GM19463 (cell line): Measurements from ENCODE around the gene AFMID.
"Not testable (repeated sequence)": the region's sequence is repeated elsewhere in the genome, so short reads cannot be mapped to it uniquely, and the experiment has no call there.

ENCODE experiments used
- ATAC-seq: cut with Tn5 transposase; IDR thresholded peaks from one replicate; pipeline ENCODE4 v1.9.1; 2021; ENCODE audit warnings: mild to moderate bottlenecking, moderate library complexity; ENCODE audit not compliant: unreplicated experiment

Gene AFMID, protein sequence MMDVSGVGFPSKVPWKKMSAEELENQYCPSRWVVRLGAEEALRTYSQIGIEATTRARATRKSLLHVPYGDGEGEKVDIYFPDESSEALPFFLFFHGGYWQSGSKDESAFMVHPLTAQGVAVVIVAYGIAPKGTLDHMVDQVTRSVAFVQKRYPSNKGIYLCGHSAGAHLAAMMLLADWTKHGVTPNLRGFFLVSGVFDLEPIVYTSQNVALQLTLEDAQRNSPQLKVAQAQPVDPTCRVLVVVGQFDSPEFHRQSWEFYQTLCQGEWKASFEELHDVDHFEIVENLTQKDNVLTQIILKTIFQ

DNA sequence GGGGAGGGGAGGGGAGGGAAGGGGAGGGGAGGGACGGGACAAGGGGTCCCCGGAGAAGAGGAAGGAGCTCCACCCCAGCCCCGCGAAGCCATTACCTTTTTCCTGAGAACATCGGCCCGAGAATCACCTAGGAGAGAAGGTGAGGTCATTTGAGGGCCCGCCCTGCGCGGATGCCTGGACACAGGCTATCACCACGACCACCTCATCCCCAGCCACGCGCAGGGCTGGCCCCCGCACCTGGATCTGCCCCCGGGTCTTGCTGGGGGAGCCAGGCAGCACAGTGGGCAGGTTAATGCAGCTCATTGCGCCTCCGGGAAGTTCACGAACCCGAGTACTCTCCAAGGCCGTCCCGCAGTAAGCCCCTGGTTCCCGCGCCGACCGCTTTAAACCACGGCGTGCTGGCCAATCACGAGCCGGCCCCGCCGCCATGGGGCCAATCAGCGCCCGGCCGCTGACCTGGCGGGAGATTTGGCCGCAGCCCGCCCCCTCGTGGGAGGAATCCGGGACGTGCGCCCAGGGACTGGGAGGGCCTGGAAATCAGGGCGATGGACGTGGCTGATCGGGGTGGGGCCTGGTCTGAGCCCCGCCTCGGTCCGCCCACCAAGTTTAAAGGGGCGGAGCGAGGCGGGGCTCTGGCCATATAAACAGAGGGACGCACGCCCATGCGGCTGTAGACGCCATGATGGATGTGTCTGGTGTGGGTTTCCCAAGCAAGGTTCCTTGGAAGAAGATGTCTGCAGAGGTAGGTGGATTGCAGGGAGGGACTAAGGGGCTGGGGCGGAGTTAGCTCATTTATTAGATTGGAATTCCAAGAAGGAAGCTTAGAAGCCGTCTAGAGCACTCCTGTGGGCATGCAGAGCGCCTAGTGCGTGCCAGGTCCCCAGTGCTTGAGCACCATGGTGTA lies at the start of gene AFMID, which contains the start of gene TK1:
AFMID (plus strand) TSS at position 671 of the 904 bp plus-strand sequence; CDS start at position 680, 9 bp downstream.
TK1 (minus strand) TSS at position 361 of the 904 bp plus-strand sequence; CDS start at position 303, 58 bp downstream.
- peak; percentile 94 for ATAC-seq

DNA sequence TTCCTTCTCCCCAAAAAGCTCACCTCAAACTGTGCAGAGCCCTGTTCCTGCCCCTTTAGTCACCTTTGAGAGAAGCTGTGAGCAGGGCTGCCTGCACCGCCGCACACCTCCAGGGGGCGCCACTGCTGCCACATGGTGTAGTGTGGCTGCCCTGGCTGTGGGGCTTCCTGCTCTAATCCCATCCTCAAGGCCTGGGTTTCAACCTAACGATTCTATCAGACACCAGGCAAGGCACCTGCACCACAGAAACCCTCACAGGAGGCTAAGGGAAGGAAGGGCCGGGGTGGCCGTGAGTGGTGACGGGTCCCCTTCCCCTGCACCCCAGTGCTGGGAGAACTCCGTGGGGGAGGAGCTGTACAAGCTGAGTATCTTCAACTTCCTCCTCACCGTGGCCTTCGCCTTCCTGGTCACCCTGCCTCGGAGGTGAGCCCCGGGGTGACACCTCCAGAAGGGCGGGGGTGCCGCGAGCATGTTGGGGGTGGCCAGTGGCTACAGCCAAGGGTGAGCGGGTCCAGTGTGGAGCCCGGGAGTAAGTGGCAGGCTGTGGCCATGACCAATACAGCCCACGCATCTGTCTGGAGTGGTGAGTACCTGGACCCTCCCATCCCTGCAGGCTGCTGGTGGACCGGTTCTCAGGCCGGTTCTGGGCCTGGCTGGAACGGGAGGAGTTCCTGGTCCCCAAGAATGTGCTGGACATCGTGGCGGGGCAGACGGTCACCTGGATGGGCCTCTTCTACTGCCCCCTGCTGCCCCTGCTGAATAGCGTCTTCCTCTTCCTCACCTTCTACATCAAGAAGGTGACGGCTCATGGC lies 49.6 kb upstream of the AFMID start:
- no peak for ATAC-seq

DNA sequence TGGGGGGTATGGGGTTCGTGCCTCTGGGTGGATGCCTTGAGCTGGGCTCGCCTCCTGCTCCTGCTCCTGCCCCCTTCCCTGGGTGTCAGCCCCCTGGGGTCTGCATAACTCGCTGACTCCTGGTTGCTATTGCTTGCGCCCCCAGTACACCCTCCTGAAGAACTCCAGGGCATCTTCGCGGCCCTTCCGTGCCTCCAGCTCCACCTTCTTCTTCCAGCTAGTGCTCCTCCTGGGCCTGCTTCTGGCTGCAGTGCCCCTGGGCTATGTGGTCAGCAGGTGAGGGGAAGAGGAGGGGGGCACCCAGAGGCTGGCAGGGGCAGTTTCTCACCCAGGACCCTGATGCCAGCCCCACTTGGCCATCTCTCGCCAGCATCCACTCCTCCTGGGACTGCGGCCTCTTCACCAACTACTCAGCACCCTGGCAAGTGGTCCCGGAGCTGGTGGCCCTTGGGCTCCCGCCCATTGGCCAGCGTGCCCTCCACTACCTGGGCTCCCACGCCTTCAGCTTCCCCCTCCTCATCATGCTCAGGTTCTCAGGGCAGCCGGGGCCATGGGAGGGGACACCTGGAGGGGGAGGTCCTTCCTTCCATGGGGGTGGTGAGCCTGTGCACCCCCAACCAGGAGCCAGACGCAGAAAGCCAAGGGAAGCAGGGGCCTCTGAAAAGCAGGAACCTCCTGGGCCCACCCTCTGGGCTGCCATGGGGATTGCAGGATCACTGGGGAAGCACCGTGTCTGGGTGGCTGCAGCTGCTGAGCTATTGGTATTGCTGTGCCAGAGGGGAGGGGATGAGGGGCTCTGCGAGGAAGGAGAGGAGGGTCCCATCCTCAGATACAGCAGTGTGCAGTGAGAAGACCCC lies 48.7 kb upstream of the AFMID start:
- no peak for ATAC-seq

DNA sequence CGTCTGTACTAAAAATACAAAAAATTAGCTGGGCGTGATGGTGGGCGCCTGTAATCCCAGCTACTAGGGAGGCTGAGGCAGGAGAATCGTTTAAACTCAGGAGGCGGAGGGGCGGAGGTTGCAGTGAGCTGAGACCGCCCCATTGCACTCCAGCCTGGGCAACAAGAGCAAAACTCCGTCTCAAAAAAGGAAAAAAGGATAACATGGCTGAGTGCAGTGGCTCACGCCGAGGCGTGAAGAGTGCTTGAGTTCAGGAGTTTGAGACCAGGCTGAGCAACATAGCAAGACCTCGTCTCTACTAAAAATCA lies 47.3 kb upstream of the AFMID start:
- ATAC-seq, result not testable (repeated sequence)

DNA sequence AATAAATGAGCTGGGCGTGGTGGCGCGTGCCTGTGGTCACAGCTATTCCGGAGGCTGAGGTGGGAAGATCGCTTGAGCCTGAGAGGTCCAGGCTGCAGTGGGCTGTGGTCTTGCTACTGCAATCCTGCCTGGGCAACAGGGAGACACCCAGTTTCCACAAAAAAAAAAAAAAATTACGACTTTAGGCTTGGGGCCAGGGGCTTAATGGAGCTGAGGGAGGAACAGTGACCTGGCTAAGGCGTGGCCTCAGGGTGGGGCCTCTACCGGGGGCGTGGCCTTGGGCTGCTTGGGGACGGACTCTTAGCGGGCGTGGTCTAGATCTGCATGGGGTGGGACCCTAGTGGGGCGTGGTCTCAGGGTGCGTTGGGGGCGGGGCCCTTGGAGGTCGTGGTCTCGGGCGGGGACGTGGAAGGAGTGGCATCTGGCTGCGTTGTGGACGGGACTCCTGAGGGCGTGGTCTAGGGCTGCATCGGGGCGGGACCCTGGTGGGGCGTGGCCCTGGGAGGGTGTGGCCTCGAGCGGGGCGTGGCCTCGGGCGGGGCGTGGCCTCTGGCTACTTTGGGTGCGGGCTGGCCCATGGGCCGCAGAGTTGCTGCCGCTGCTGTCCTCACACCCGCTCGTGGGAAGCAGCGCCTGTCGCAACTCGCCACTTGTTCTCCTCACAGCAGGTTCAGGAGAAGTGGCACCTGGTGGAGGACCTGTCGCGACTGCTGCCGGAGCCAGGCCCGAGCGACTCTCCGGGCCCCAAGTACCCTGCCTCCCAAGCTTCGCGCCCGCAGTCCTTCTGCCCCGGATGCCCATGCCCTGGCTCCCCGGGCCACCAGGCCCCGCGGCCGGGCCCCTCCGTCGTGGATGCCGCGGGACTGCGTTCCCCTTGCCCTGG lies 46.8 kb upstream of the AFMID start:
- peak; percentile 70 for ATAC-seq

DNA sequence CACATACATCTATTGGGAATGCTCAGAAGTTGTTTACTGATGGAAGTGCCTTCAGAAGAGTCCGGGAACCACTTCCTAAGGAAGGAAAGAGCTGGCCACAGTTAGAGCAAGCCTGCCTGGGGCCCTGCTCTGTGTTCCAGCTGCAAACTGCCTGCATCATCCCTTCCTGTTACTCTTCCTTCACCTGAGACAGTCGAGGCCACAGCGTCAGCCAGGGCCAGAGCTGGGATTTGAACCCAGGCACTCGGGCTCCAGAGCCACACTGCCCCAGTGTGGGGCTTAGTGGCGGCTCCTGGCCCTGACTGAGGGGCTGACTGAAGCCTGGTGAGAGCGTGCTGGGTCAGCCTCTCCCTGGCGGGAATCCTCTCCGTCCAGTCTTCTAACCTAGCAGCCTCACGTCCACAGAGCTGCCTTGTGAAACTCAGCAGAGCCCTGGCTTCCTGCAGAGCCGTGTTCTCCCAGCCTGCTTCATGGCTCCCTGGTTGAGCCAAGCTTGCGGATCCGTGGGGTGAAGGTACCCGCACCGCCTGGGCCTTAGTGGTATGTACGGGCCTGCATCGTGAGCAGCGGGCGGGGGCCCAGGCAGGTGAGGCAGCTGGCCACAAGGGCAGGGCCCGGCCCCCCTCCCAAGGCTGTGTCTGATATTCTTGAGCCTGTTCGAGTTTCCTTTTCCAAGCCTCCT lies 45.6 kb upstream of the AFMID start:
- ATAC-seq, result no peak

DNA sequence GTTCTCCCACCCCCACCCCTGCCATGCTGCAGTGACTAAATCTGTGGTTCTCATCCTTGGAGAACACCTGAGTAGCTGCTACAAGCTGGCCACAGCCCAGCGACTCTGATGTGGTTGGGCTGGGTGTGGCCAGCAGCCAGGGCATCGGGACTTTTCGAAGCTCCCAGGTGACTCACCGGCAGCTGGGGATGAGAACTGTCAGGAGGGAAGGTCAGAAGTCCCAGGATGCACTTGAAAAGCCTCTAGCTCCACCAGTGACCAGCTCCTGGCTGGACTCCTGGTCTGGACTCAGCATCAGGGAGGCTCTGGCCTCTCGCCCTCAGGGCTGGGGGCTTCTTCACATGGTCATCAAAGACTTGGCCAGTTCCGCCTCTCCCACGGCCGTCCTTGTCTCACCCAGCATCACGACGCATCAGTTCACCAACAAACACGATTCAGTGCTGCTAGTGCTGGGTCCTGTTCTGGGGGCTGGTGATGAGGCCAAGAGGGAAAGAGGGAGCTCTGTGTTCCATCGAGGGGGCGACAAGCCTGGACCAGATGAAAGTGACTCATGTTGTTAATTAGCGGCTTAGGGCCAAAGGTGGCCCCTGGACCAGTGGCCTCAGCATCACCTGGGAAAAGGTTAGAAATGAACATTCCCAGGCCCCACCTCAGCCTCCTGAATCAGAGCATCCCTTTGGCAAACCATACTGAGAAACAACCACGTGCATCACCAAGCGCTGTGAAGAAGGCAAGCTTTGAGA lies 44.9 kb upstream of the AFMID start:
- no peak for ATAC-seq

DNA sequence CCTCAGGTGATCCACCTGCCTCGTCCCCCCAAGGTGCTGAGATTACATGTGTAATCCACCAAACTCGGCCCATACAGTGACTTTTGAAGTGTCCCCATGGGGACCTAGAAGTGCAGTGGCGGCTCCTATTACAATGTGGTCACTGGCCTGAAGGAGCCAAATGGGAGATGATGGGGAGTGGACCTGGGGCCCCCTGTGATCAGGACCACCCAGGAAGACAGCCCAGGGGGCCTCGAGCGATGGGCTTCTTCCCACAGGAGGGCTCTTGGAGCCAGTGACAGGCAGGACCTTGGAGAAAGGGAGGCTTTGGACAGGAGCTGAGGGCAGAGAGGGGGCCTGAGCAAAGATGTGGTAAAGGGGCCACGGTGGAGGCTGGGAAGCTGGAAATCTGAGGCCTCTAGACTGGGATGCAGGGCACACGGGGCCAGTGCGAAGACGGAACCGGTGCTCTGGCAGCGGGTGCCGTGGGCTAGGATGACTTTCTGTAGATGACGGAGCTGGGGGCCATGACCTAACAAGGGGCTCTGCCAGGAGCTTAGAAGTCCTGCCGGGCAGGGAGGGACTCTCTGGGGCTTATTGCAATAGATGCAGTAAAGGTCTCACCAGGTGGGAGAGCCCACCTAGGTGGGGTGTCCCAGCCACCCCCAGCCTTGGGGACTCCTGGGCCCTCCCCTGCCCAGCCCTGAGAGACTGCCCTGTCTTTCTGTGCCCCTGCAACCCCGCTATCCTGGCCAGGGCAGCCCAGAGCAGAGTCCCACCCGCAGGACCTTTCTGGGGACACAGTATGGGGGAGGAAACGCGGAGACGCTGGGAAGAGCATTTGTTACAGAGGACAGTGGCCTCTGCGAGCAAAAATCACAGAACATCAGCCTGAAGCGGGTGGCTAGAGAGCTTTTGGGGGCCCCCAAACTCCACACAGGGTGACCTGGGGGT lies 43.7 kb upstream of the AFMID start:
- no peak for ATAC-seq

DNA sequence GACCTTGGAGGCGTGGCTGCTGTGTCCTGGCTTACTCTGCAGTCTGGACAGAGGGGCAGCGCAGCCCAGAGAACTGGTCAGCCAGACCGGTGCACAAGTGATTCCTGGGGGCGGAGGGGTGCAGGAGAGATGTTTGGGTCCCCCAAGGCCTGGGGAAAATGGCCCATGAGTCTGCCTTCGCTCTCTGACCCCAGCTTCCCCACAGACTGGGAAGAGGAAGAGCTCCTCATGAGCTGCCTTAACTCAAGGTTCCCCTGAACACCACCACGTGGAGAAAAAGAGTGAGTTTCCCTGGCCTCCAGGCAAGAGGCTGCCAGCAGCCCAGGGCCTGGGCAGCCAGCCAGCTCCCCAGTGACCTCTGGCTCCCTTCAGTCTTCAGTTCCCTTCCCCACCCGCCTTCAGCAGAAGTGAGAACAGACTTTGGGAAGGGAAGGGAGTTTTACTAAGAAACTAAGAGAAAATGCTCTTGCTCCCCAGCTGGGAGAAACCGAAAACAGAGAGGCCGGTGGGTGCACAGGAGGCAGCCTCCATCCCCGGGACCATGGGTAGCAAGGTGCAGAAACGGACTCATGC lies 42.9 kb upstream of the AFMID start:
- no peak for ATAC-seq

DNA sequence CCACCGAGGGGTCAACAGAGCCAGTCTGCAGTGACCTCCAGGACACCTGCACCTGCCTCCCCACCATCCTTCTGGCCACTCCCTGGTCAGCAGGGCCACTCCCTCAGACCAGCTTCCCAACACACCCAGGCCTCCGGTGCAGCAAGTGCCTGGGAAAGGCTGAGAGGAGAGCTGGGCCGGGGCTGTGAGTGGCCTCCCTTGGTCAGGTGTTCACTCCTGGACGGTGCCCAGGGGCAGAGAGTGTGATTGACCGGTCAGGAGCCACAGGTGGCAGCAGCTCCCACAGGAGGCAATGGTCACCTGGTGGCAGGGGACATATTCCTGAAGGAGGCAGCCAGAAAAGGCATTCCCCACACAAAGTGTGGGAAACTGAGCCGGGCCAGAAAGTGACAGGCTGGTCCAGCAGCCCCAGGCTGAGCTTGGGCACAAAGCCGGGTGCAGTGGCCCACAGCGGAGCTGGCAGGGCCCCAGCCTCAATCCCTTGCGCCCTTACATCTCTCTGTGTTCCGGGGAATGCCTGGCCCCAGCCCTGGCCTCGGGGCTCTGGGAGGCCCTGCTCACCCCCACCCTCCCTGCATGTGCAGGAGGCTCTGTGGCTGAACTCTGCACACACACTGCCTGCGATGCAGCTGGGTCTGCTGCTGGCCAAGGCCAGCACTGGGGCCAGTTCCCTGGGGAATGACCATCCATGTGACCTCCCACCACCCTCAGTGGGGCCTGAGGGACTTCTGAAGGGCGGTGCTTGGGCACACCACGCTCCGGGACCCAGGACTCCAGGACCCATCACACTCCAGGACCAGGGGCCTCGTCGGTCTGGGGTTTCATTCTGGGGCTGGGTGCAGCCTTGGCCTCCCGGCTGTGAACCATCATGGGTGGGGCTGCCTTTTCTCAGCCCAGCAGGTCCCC lies 42.2 kb upstream of the AFMID start:
- no peak for ATAC-seq

DNA sequence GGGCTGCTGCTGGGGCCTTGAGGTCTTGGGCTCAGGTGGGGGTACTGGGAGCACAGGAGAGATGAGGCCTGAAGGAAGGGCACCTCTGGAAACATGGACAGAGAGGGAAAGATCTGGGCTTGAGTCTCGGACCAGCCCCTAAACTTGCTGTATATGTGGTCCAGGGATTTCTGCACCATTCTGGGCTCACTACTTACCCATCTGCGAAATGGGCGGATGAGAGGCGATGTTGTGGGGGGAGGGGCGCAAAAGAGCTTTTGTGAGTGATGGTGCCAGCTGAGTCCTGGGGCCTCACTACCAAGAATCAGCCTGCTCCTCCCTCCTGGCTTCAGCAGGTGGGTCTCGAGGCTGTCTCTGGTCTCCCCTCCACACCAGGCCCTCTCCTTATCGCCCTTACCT lies 40.7 kb upstream of the AFMID start:
- no peak for ATAC-seq

DNA sequence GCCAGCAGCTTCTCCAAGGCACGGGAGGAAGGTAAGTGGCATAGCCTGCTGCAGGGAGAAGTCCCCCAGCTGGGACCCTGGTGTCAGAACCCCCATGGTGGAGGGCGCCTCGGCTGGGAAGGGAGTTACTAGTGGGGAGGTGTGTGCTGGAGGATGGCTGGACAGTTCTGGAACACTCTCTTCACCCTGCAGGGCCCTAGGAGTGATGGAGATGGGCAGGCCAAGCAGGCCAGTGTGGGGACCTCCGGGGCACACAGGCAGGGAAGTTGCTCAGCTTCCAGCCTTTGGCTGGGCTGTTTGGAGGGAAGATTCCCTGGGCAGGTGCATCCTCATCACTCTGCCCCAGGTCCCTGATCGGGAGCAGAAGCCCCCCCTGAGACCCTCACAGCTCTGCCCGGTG lies 40.3 kb upstream of the AFMID start:
- no peak for ATAC-seq

DNA sequence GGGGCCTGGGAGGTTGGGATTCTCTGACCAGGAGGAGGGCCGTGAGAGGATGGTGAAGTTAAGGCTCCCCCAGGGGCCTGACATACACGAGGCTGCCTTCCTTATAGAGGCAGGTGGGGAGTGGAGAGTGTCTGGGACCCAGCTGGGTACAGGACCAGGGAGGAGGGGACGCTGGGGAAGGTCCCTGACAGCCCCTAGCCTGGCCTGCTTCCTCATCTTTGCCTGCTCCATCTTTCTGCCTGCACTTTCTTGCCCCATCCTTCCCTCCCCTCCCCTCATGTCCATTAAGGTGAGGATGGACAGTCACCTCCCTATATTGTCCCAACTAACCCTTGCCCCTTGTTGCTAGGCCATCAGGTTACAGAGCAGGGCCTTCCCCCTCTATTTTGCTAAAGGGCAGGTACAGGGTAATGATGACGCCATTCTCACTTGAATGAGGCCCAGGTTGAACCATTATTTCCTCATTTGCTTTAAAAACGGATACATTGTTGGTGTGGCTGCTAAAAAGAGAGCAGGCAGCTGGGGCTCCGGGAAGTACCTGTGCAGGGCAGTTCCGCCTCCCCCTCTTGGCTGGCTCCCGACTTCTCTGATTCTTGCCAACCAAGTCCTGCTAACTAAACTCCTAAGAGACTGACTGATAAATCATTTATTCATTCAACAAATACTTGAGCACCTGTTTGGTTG lies 39.7 kb upstream of the AFMID start:
- ATAC-seq, result peak; percentile 49

DNA sequence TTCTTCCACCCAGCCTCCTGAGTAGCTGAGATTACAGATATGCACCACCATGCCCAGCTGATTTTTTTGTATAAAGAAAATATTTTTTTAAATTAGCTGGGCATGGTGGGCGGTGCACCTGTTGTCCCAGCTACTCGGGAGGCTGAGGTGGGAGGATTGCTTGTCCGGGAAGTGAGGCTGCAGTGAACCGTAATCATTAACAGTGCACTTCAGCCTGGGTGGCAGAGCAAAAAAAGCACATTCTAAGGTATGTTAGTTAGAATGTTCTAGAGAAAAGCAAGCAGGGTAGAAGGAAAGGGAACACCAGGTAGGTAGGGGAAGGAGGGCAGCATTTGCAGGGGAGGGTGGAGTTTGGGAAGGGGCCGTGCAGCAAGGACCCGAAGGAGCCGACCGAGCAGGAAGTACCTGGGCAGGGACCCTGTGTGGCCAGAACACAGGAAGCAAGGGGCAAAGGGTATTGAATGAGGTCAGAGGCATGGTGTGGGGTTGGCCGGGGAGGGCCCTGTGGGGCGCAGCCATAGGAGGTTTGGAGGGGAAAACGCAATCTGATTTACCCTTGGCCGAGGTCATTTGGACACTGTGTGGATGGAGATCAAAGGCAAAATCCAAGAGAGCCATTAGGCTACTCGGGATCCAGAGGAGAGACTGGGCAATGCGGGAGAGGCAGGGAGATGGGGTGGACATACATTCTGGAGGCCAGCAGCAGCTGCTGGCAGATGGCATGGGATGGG lies 38.7 kb upstream of the AFMID start:
- ATAC-seq, result no peak
